ENCODE data around the gene SUPT7L. TPM values are rescaled to one million over a fixed set of nuclear protein-coding genes. Genes with fewer than 3 reads are reported as not detected.
A peak's percentile ranks its signal among the peaks of the same experiment; 100 is the strongest.
"Not testable (repeated sequence)": the region's sequence is repeated elsewhere in the genome, so short reads cannot be mapped to it uniquely, and the experiment has no call there.

SUPT7L gene
- total RNA-seq, 1 experiment from 2014 or later: 22.4 TPM

DNA sequence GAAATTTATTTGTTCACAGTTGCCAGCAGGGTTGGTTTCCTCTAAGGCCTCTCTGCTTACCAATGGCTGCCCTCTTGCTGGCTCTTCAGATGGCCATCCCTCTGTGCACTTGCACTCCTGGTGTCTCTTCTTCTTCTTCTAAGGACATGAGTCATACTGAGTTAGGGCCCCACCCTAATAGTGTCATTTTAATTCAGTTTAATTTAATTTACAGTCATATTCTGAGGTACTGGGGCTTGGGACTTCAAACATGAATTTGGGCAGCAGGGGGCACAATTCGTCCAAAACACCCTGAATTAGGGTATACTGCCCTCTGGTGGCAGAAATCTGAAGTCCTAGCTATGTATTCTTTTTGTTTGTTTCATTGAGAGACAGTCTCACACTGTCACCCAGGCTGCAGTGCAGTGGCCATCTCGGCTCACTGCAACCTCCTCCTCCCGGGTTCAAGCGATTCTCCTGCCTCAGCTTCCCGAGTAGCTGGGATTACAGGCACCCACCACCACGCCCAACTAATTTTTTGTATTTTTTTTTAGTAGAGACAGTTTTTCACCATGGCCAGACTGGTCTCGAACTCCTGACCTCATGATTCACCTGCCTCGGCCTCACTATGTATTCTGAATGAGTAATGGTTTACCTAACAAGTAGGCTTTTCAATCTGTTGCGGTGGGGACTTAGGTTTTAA, 20.1 kb upstream of the SUPT7L start:
- CTCF ChIA-PET: interaction anchor here (0.5 to 1.8 kb wide), 12 partner anchors 10 to 713 kb away, joined by 3 to 7 read pairs (median 4); partner anchors contain the start of genes NRBP1, PPM1G and SLC4A1AP
- Histone ChIP-seq H3K9me3 (ENCODE audit: control insufficient read depth, insufficient read depth, low read depth, low read length) (no peaks in the 10 kb centered on the region), H3K4me1 (ENCODE audit: control insufficient read depth, insufficient read depth, low read length) (no peaks in the 10 kb centered on the region), H3K36me3 (ENCODE audit: control insufficient read depth, insufficient read depth, low read length) (peaks cover 12% of the 10 kb centered on the region), H3K27ac (ENCODE audit: low read length) (no peak overlapping the region), H3K4me3 (ENCODE audit: low read depth in 2 of 2, low read length in 2 of 2) (no peak overlapping the region), H3K27me3 (ENCODE audit: control insufficient read depth, insufficient read depth, low read length) (no peaks in the 10 kb centered on the region)
- BruUV-seq (replicated peaks): no TSS peak
- ATAC-seq: peak; percentile 92
- peak; percentile 93 for DNase-seq (ENCODE audit: low read depth, low spot score)
- no peak for TF ChIP-seq SIN3A (IDR thresholded peaks at IDR 0.05; ENCODE audit: borderline replicate concordance, insufficient read depth, low read depth, low read length)
- TF ChIP-seq, protein P1, sequence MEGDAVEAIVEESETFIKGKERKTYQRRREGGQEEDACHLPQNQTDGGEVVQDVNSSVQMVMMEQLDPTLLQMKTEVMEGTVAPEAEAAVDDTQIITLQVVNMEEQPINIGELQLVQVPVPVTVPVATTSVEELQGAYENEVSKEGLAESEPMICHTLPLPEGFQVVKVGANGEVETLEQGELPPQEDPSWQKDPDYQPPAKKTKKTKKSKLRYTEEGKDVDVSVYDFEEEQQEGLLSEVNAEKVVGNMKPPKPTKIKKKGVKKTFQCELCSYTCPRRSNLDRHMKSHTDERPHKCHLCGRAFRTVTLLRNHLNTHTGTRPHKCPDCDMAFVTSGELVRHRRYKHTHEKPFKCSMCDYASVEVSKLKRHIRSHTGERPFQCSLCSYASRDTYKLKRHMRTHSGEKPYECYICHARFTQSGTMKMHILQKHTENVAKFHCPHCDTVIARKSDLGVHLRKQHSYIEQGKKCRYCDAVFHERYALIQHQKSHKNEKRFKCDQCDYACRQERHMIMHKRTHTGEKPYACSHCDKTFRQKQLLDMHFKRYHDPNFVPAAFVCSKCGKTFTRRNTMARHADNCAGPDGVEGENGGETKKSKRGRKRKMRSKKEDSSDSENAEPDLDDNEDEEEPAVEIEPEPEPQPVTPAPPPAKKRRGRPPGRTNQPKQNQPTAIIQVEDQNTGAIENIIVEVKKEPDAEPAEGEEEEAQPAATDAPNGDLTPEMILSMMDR (IDR thresholded peaks at IDR 0.05): peak; percentile 98
- in situ Hi-C loops (cut with HindIII; ENCODE audit: low pct_unique_long_range_greater_than_20kb, low sequenced_read_pairs): no loop called here
- intact Hi-C loops (cut with micrococcal nuclease; ENCODE audit: unreplicated experiment): no loop called here
- POLR2A ChIA-PET: no interaction called here

DNA sequence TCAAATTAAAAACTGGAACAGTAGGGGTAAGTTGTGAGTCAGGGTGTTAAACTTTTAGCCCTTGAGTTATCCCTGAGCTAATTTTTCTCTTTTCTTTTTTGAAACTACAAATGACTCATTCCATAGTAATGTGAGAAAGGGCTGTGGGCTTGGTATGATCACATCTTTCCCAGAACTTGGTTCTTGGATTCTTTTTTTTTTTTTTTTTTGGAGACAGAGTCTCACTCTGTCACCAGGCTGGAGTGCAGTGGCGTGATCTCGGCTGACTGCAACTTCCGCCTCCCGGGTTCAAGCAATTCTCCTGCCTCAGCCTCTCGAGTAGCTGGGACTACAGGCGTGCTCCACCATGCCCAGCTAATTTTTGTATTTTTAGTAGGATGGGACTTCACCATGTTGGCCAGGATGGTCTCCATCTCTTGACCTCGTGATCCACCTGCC, 18.9 kb upstream of the SUPT7L start:
- H3K27ac ChIP-seq (ENCODE audit: low read length); H3K4me1 ChIP-seq (ENCODE audit: control insufficient read depth, insufficient read depth, low read length); ATAC-seq; intact Hi-C loops (cut with micrococcal nuclease; ENCODE audit: unreplicated experiment); in situ Hi-C loops (cut with HindIII; ENCODE audit: low pct_unique_long_range_greater_than_20kb, low sequenced_read_pairs); H3K27me3 ChIP-seq (ENCODE audit: control insufficient read depth, insufficient read depth, low read length); BruUV-seq (replicated peaks); DNase-seq (ENCODE audit: low read depth, low spot score); H3K9me3 ChIP-seq (ENCODE audit: control insufficient read depth, insufficient read depth, low read depth, low read length); H3K4me3 ChIP-seq (ENCODE audit: low read depth in 2 of 2, low read length in 2 of 2): not testable (repeated sequence)
- ChIA-PET CTCF (interaction anchor here (0.7 to 1.6 kb wide), 3 partner anchors 19 to 33 kb away, joined by 4 to 10 read pairs (median 4); no protein-coding TSS in a partner anchor), POLR2A (interaction anchor here (0.7 kb wide), 1 partner anchor 11 kb away, joined by 4 read pairs; no protein-coding TSS in a partner anchor)
- H3K36me3 ChIP-seq (ENCODE audit: control insufficient read depth, insufficient read depth, low read length): peaks cover 16% of the 10 kb centered on the region

DNA sequence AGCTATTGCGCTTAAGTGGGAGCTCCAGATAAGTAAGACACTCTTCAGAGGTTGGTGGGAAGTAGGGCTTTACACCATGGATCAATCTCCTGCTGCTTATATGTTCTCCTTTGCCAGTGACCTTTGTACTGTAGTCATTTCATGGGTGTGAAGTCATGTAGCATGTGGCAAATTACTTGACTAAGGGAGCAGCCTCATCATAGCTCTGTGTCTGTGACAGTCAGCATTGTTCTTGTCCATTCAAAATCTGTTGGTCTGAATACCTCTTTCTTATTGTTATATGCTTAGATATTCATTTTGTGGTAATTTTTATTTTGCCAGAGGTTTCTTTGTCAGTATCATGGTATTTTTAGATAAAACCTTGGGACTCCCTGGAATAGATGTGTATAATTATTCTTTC, 18.4 kb upstream of the SUPT7L start:
- no peaks in the 10 kb centered on the region for H3K4me1 ChIP-seq (ENCODE audit: control insufficient read depth, insufficient read depth, low read length)
- POLR2A ChIA-PET: interaction anchor here (0.7 kb wide), 1 partner anchor 11 kb away, joined by 4 read pairs; no protein-coding TSS in a partner anchor
- ATAC-seq: no peak
- no peaks in the 10 kb centered on the region for H3K9me3 ChIP-seq (ENCODE audit: control insufficient read depth, insufficient read depth, low read depth, low read length)
- peaks cover 21% of the 10 kb centered on the region for H3K36me3 ChIP-seq (ENCODE audit: control insufficient read depth, insufficient read depth, low read length)
- H3K4me3 ChIP-seq (ENCODE audit: low read depth in 2 of 2, low read length in 2 of 2): no peak overlapping the region
- H3K27ac ChIP-seq (ENCODE audit: low read length): no peak overlapping the region
- no peaks in the 10 kb centered on the region for H3K27me3 ChIP-seq (ENCODE audit: control insufficient read depth, insufficient read depth, low read length)
- no TSS peak for BruUV-seq (replicated peaks)
- intact Hi-C loops (cut with micrococcal nuclease; ENCODE audit: unreplicated experiment): no loop called here
- no peak for DNase-seq (ENCODE audit: low read depth, low spot score)
- CTCF ChIA-PET: interaction anchor here (1.6 kb wide), 1 partner anchor 21 kb away, joined by 4 read pairs; no protein-coding TSS in a partner anchor
- in situ Hi-C loops (cut with HindIII; ENCODE audit: low pct_unique_long_range_greater_than_20kb, low sequenced_read_pairs): no loop called here
- TF ChIP-seq TCF7L2 (IDR thresholded peaks at IDR 0.05; ENCODE audit: low read depth, low read length): no peak
- TF ChIP-seq, protein P1 (IDR thresholded peaks at IDR 0.05): no peak
- TF ChIP-seq, protein P2, sequence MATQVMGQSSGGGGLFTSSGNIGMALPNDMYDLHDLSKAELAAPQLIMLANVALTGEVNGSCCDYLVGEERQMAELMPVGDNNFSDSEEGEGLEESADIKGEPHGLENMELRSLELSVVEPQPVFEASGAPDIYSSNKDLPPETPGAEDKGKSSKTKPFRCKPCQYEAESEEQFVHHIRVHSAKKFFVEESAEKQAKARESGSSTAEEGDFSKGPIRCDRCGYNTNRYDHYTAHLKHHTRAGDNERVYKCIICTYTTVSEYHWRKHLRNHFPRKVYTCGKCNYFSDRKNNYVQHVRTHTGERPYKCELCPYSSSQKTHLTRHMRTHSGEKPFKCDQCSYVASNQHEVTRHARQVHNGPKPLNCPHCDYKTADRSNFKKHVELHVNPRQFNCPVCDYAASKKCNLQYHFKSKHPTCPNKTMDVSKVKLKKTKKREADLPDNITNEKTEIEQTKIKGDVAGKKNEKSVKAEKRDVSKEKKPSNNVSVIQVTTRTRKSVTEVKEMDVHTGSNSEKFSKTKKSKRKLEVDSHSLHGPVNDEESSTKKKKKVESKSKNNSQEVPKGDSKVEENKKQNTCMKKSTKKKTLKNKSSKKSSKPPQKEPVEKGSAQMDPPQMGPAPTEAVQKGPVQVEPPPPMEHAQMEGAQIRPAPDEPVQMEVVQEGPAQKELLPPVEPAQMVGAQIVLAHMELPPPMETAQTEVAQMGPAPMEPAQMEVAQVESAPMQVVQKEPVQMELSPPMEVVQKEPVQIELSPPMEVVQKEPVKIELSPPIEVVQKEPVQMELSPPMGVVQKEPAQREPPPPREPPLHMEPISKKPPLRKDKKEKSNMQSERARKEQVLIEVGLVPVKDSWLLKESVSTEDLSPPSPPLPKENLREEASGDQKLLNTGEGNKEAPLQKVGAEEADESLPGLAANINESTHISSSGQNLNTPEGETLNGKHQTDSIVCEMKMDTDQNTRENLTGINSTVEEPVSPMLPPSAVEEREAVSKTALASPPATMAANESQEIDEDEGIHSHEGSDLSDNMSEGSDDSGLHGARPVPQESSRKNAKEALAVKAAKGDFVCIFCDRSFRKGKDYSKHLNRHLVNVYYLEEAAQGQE (IDR thresholded peaks at IDR 0.05; ENCODE audit: insufficient read depth in 1 of 2, low read depth in 2 of 2, low read length in 1 of 2): no peak
- TF ChIP-seq SIN3A (IDR thresholded peaks at IDR 0.05; ENCODE audit: borderline replicate concordance, insufficient read depth, low read depth, low read length): no peak
- TF ChIP-seq POLR2AphosphoS5 (IDR thresholded peaks at IDR 0.05; ENCODE audit: low read depth, low read length): no peak

Measured in Panc1 (cell line).